GM19023 (cell line): ENCODE results near the gene RYR3.
"Not testable (repeated sequence)": the region's sequence is repeated elsewhere in the genome, so short reads cannot be mapped to it uniquely, and the experiment has no call there.

ENCODE experiments used
- ATAC-seq: cut with Tn5 transposase; IDR thresholded peaks from one replicate; pipeline ENCODE4 v1.9.1; 2021; ENCODE audit warnings: mild to moderate bottlenecking, moderate library complexity; ENCODE audit not compliant: unreplicated experiment

RYR3 gene

GRCh38 chr15:33561967-33562366 is 251.2 kb downstream of the RYR3 start:
- ATAC-seq, result no peak

GRCh38 chr15:33565094-33565493 is 254.3 kb downstream of the RYR3 start:
- ATAC-seq, result no peak

- no peak for ATAC-seq
These were observed 256.9 kb downstream of the RYR3 start for GRCh38 chr15:33567652-33568051.

GRCh38 chr15:33569036-33569435 is 258.3 kb downstream of the RYR3 start:
- no peak for ATAC-seq

DNA sequence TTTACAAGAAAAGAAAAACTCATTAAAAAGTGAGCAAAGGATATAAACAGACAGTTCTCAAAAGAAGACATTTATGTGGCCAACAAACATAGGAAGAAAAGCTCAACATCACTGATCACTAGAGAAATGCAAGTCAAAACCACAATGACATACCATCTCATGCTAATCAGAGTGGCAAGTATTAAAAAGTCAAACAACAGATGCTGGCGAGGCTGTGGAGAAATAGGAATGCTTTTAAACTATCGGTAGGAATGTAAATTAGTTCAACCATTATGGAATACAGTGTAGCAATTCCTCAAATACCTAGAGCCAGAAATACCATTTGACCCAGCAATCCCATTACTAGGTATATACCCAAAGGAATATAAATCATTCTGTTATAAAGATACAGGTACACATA is 267.1 kb downstream of the RYR3 start:
- ATAC-seq, result not testable (repeated sequence)

- no peak for ATAC-seq
These were observed 269.8 kb downstream of the RYR3 start for GRCh38 chr15:33580526-33580925.

DNA sequence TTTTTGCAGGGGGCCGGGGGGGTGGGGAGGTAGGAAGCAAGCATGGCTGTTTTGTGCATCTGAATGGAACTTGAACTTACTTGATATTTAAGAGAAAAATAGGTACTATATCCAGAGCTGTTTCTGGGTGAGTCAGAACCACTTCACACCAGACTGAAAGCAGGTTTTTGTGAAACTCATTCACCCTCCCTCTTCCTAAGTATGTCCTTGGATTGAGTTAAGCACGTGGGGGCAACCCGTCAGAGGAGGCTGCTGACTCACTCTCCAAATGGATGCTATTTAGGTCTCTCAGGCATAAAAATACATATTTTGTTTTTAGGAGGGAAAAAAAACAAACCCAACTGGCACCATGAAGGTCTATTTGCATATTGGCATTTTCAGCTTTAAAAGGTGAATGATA is 270.3 kb downstream of the RYR3 start:
- ATAC-seq, result no peak

DNA sequence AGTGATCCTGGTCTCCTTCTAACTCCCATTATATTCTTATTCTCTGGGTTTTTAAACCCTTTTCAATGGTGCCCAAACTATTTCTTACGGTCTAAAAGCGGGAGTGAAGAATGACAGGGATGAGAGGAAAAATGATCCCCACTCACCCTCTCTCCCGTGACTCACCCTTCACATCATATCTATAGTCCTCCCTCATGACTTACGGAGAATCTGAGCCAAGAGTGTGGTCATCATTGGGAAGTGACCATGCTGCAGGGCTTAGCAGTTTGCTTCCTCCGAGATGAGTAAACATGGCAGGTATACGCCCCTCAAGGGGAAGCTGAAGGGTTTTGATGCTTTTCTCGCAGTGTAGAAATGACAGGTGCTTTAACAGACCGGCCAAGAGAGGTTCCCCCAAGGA is 274.0 kb downstream of the RYR3 start:
- ATAC-seq, result no peak

- no peak for ATAC-seq
These were observed 276.3 kb downstream of the RYR3 start for GRCh38 chr15:33586786-33587697.

- no peak for ATAC-seq
These were observed 277.0 kb downstream of the RYR3 start for GRCh38 chr15:33587773-33588172.

DNA sequence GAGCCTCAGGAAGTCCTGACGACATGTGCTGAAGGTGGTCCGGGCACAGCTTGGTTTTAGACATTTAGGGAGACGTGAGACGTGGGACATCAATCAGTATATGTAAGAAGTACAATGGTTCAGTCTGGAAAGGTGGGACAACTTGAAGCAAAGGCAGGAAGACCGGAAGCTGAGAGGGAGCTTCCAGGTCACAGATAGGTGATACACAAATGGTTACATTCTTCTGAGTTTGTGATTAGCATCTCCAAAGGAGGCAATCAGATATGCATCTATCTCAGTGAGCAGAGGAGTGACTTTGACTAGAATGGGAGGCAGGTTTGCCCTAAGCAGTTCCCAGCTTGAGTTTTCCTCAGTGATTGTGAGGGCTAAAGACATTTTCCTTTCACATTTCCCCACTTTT is 282.1 kb downstream of the RYR3 start:
- ATAC-seq, result no peak

DNA sequence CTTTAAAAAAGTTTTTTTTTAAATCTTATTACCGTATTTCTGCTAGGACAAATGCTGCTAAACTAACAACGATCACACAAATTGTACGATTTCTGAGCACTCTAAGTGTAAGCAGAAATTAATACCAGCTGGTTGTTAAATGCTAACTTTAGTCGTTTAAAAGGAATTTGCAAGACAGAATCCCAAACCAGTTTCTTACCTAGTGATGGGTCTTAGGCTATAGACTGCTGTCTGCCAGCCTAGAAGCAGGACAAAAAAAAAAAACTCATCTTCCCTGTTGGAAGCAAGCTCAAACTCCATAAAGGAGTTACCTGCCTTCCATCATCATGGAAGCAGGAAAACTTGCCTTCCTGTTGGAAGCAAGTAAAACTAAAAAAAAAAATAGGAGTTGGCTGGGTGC is 287.6 kb downstream of the RYR3 start:
- not testable (repeated sequence) for ATAC-seq

DNA sequence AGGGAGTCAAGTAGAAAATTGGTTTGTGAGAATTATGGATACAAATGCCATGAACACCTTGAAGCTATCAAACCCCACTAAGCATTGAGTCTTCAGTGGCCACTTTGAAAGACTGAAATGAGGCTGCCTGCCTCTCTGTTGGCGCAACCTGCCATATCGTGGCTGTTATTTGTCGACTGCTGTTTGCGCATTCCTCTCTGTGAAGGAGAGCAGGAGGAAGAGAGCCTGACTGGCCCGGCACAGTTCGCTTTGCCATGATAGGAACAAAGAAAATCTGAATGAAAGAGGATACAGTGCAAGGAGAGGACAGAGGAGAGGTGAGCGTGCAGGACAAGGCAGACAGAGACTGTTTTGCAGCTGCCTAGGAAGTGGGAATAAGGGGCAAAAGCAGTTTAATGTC is 289.4 kb downstream of the RYR3 start:
- ATAC-seq, result no peak

- ATAC-seq, result no peak
These were observed 290.7 kb downstream of the RYR3 start for GRCh38 chr15:33601461-33601860.

GRCh38 chr15:33608714-33609113 is 297.9 kb downstream of the RYR3 start:
- no peak for ATAC-seq

DNA sequence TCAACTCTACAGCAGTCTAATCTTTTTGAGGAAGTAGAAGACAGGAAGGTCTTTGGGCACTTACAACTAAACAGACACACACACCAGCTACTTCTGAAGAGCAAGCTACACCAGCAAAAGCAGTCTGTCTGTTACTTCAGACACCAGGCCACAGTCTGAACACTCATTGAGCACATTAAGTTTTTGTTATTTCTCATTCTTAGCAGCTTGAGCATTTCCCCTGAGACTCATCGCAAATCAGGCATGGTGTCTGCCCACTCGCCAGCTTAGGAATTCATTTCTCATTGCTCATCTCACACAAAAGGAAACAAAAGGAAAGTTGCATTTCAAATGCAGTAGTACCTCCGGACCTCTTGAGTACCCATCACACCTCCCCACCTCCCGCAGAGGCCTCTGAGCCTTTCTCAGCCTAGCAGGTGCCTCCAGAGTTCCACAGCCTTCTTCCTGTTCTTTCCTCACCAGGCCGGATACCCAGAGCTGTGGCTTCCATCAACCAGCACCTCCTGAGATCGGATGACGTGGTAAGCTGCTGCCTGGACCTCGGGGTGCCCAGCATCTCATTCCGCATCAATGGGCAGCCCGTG is 302.0 kb downstream of the RYR3 start:
- ATAC-seq, result no peak

- no peak for ATAC-seq
These were observed 305.7 kb downstream of the RYR3 start for GRCh38 chr15:33616475-33616874.

DNA sequence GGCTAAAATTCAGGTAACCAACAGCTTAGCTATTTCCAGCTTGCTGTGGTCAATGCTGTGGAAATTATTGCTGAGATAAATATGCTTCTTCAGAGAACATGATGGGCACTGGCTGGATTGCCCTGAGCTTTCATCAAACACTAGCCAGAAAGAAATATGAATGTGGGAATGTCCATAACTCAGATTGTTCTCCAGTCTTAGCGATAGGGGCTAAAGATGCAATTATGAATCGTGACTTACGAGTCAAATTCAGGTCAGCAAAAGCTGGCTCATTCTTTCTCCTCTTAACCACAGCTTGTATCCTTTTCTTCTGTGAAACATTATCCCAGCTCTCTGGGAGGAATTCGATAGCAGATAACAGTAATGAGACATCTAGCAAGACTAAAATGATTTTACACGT is 307.6 kb downstream of the RYR3 start:
- no peak for ATAC-seq

DNA sequence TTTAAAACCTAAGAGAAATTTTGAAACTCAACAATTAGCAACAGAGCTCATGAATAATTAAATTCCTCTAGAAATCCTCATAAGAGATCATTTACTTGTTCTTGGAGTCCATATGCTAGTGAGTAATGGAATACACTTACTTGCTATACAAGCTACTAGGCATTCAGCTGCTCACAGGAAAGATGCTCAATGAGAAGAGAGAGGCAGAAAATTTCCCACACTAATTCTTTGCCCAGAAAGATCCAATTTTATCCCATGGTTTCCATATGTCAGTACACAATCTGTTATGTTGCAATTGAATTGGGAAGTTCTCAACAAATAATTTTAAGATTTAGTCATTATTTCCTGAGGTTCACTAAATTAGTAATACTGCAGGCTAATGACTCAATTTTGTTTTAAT is 310.4 kb downstream of the RYR3 start:
- ATAC-seq, result no peak

DNA sequence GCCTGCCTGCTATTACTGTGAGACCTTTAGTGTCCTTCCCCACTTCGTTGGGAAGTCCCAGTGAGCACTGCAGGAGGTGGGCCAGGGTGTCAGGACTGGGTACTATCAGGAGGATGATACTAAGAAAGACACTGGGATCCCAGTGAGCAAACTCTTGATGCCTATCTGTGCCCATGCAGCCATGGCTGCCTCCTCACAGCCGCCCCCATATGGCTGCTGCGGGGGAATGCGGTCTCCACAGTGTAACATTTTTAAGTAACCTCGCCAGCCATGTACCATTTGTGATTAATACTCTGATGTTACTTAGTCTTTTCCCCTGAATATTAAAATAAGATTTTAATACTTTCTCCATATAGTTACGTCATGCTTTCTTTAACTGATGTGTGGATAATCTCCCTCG is 312.2 kb downstream of the RYR3 start:
- ATAC-seq, result no peak

- ATAC-seq, result no peak
These were observed 313.7 kb downstream of the RYR3 start for GRCh38 chr15:33624439-33624838.

- ATAC-seq, result no peak
These were observed 318.9 kb downstream of the RYR3 start for GRCh38 chr15:33629647-33630046.

GRCh38 chr15:33636234-33636633 is 325.5 kb downstream of the RYR3 start:
- ATAC-seq, result no peak
